DND-41 (cell line): ENCODE data around the gene ROGDI.

Source experiments
- EZH2 ChIP-seq: IDR thresholded peaks from 3 replicates; pipeline ENCODE4 v1.6.1; 2012; ENCODE audit warnings: borderline replicate concordance, low read depth, mild to moderate bottlenecking, moderate library complexity, low read length, inconsistent platforms; ENCODE audit not compliant: severe bottlenecking
- TF ChIP-seq, protein P1 (sequence below): IDR thresholded peaks from 2 replicates; pipeline ENCODE4 v1.5.1; 2012; ENCODE audit warnings: borderline replicate concordance, low read length, moderate library complexity, mild to moderate bottlenecking; ENCODE audit not compliant: poor library complexity, severe bottlenecking; ENCODE audit errors: extremely low read depth

DNA sequence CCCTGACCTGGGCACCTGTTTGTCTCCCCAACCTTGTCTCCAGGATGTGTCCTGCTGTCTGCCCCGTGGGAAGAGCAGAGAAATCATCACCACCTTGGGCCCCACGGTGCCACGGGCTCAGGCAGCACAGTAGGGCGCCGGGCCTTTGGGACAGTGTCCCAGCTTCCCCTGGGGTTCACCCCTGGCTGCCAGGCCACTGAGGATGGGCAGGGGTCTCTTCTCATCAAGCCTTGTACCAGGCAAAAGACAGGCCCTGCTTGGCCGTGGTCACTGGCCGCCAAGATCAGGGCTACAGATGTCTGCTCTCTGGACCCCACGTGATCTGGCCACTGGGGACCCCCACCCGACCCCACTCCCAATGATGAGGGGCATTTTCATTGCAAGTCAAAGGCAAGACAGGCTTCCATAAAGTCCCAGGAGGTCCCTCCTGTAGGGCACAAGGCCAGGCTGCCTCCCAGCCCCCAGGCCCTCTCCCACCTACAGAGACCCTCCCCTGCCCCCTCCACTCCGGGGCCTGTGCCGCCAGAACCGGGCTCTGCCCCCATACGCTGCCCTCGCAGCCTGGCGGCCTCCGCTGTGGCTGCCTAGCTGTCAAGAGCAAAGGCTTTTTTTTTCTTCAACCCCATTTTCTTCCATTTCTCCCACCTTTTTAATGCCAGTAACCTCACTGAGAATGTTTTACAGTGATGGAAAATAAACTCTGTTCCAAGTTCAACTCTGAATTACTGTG is 53.6 kb downstream of the ROGDI start:
- TF ChIP-seq, protein P1, sequence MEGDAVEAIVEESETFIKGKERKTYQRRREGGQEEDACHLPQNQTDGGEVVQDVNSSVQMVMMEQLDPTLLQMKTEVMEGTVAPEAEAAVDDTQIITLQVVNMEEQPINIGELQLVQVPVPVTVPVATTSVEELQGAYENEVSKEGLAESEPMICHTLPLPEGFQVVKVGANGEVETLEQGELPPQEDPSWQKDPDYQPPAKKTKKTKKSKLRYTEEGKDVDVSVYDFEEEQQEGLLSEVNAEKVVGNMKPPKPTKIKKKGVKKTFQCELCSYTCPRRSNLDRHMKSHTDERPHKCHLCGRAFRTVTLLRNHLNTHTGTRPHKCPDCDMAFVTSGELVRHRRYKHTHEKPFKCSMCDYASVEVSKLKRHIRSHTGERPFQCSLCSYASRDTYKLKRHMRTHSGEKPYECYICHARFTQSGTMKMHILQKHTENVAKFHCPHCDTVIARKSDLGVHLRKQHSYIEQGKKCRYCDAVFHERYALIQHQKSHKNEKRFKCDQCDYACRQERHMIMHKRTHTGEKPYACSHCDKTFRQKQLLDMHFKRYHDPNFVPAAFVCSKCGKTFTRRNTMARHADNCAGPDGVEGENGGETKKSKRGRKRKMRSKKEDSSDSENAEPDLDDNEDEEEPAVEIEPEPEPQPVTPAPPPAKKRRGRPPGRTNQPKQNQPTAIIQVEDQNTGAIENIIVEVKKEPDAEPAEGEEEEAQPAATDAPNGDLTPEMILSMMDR: no peak
- no peak for TF ChIP-seq EZH2
